HepG2 (cell line): Measurements from ENCODE around the gene POGLUT2. TPM values are rescaled to one million over a fixed set of nuclear protein-coding genes. Genes with fewer than 3 reads are reported as not detected.

Source experiments
- ATAC-seq: fragments of 200-7000 bp; cut with Tn5 transposase; 3 replicates; pipeline ENCODE4 v1.9.1; 2020; ENCODE audit warnings: mild to moderate bottlenecking, moderate library complexity
- BruUV-seq: library from RNA; stranded (reverse); fragments of 400-500 nt; replicated peaks from 2 replicates; lab custom pipeline; 2021; lab: Mats Ljungman, UMichigan
- CTCF ChIA-PET: fragments of 300-600 bp; formaldehyde crosslinking; extraction: SDS; loops from one replicate; lab custom pipeline; 2021; ENCODE audit warnings: low total read pairs, inconsistent platforms, low intra/inter-chr PET ratio; lab: Yijun Ruan, JAX
- POLR2A ChIA-PET: fragments of 350-600 bp; sonication (Branson Sonifier 250); formaldehyde crosslinking; loops from one replicate; lab custom pipeline; 2020; ENCODE audit warnings: antibody characterized with exemption, inconsistent platforms; lab: Yijun Ruan, JAX
- DNase-seq: peaks from one replicate; pipeline ENCODE4 v3.0.0-alpha.2; 2015; ENCODE audit warnings: low spot score
- FAIRE-seq: peaks from 3 replicates; lab custom pipeline; 2011; peaks lifted over from hg19 to GRCh38; lab: Jason Lieb, UNC
- H2AFZ ChIP-seq: one replicate; pipeline ENCODE4 v1.6.1; 2011; ENCODE audit warnings: low read length, inconsistent platforms
- H3K27ac ChIP-seq: fragments of 300-600 bp; 3 replicates; pipeline ENCODE4 v1.8.0; 2011; ENCODE audit warnings: mixed run types, mild to moderate bottlenecking, mixed read lengths, low read length, inconsistent platforms; ENCODE audit not compliant: insufficient read depth; ENCODE audit errors: extremely low read length
- H3K27me3 ChIP-seq, 2 experiments: fragments of 200-600 bp in 1 of 2; 2 replicates in 1 of 2; 3 replicates in 1 of 2; pipeline versions ENCODE4 v1.6.0 to v1.8.0; 2011; ENCODE audit warnings: low read length in 2 of 2, mild to moderate bottlenecking in 2 of 2, moderate library complexity in 2 of 2, inconsistent platforms in 1 of 2; ENCODE audit not compliant: insufficient read depth in 2 of 2, control insufficient read depth in 1 of 2
- H3K36me3 ChIP-seq, 2 experiments: fragments of 200-600 bp in 1 of 2; replicated peaks in 1 of 2; 2 replicates in 1 of 2; 3 replicates in 1 of 2; pipeline versions ENCODE4 v1.5.1 to v1.8.0; 2011; ENCODE audit warnings: low read length in 2 of 2, inconsistent platforms in 1 of 2; ENCODE audit not compliant: insufficient read depth in 2 of 2, control insufficient read depth in 1 of 2
- H3K4me1 ChIP-seq: 2 replicates; pipeline ENCODE4 v1.5.1; 2012; ENCODE audit warnings: low read length, inconsistent platforms; ENCODE audit not compliant: insufficient read depth
- H3K4me2 ChIP-seq: 2 replicates; pipeline ENCODE4 v1.6.0; 2011; ENCODE audit warnings: low read depth, low read length, inconsistent platforms
- H3K4me3 ChIP-seq, 3 experiments: fragments of 200-600 bp in 1 of 3; sonication (generic), shearing (Covaris generic) in 1 of 3; replicated peaks in 1 of 3; 2 replicates each; pipeline ENCODE4 v1.5.1; 2011 to 2016; ENCODE audit warnings: low read length in 3 of 3, inconsistent platforms in 2 of 3, low read depth in 2 of 3, mild to moderate bottlenecking in 2 of 3, control low read depth in 1 of 3, mixed read lengths in 1 of 3; ENCODE audit not compliant: insufficient read depth in 1 of 3
- H3K79me2 ChIP-seq: one replicate; pipeline ENCODE4 v1.6.1; 2011; ENCODE audit warnings: low read length, inconsistent platforms; ENCODE audit not compliant: insufficient read depth
- H3K9ac ChIP-seq: 2 replicates; pipeline ENCODE4 v1.6.0; 2011; ENCODE audit warnings: mild to moderate bottlenecking, low read depth, low read length, inconsistent platforms; ENCODE audit not compliant: insufficient read depth
- H3K9me3 ChIP-seq: 2 replicates; pipeline ENCODE4 v1.5.1; 2012; ENCODE audit warnings: mild to moderate bottlenecking, low read length
- H4K20me1 ChIP-seq: 2 replicates; pipeline ENCODE4 v1.6.0; 2011; ENCODE audit warnings: inconsistent platforms, mild to moderate bottlenecking, low read length, moderate library complexity; ENCODE audit not compliant: insufficient read depth
- EHMT2 ChIP-seq: fragments of 200-600 bp; sonication (generic); IDR thresholded peaks from 2 replicates; pipeline ENCODE4 v1.7.0; 2017; ENCODE audit warnings: antibody characterized with exemption, low read depth, low read length, borderline replicate concordance
- JDP2 ChIP-seq: sonication (generic); formaldehyde crosslinking; IDR thresholded peaks from 2 replicates; pipeline ENCODE4 v1.8.1; 2022; ENCODE audit warnings: missing genetic modification reagents, borderline replicate concordance
- MAF1 ChIP-seq: sonication (generic); formaldehyde crosslinking; IDR thresholded peaks from 2 replicates; pipeline ENCODE4 v1.5.0; 2020; ENCODE audit warnings: missing genetic modification reagents, borderline replicate concordance
- NRL ChIP-seq: sonication (generic); formaldehyde crosslinking; IDR thresholded peaks from 2 replicates; pipeline ENCODE4 v1.5.0; 2020; ENCODE audit warnings: missing genetic modification reagents, mild to moderate bottlenecking, moderate library complexity, borderline replicate concordance
- SAFB2 ChIP-seq: sonication (generic); formaldehyde crosslinking; IDR thresholded peaks from 2 replicates; pipeline ENCODE4 v1.5.1; 2020; ENCODE audit warnings: missing genetic modification reagents, low read depth, mild to moderate bottlenecking, borderline replicate concordance
- YY1 ChIP-seq: IDR thresholded peaks from 2 replicates; pipeline ENCODE4 v1.6.1; 2011; ENCODE audit warnings: low read length, low read depth, moderate library complexity, mild to moderate bottlenecking; ENCODE audit not compliant: insufficient read depth, insufficient replicate concordance
- ZBTB21 ChIP-seq: sonication (generic); formaldehyde crosslinking; IDR thresholded peaks from 2 replicates; pipeline ENCODE4 v1.4.0; 2020; ENCODE audit warnings: missing genetic modification reagents
- ZFP41 ChIP-seq: sonication (generic); formaldehyde crosslinking; IDR thresholded peaks from 2 replicates; pipeline ENCODE4 v1.4.0; 2020; ENCODE audit warnings: mild to moderate bottlenecking, missing genetic modification reagents, borderline replicate concordance
- ZNF10 ChIP-seq: sonication (generic); formaldehyde crosslinking; IDR thresholded peaks from 2 replicates; pipeline ENCODE4 v1.4.0; 2020; ENCODE audit warnings: mild to moderate bottlenecking, low read depth, missing genetic modification reagents, borderline replicate concordance
- ZNF296 ChIP-seq: sonication (generic); formaldehyde crosslinking; conservative IDR thresholded peaks from 2 replicates; pipeline ENCODE4 v1.5.0; 2020; ENCODE audit warnings: mild to moderate bottlenecking, missing genetic modification reagents
- ZNF616 ChIP-seq: sonication (generic); formaldehyde crosslinking; IDR thresholded peaks from 2 replicates; pipeline ENCODE4 v1.5.0; 2020; ENCODE audit warnings: low read depth, mild to moderate bottlenecking, missing genetic modification reagents
- WGBS: methylation state at CpG from one replicate; pipeline ENCODE4 v1.1.6; 2017; ENCODE audit warnings: low lambda C conversion rate; 5-methylcytosine and 5-hydroxymethylcytosine counted together
- in situ Hi-C: cut with HindIII; loops from 2 replicates; pipeline ENCODE4 v1.10.0; 2017; ENCODE audit warnings: low pct_unique_long_range_greater_than_20kb; ENCODE audit not compliant: extremely low pct_ligation_motif_present
- intact Hi-C: fragments of 100-400 bp; cut with micrococcal nuclease; formaldehyde crosslinking; loops from one replicate; pipeline ENCODE4 v1.10.0; 2022; ENCODE audit not compliant: unreplicated experiment
- polyA plus RNA-seq, 8 experiments: library from polyadenylated mRNA; depleted of rRNA in 3 of 8; stranded (reverse) in 7 of 8; unstranded in 1 of 8; fragments of >200 nt; fragmentation: Illumina TruSeq in 4 of 8; extraction: Trizol in 4 of 8; gene quantifications; 2 replicates each; pipeline versions ENCODE4 v1.2.1 to v1.2.3, GENCODE V29; 2011 to 2016; ENCODE audit warnings: low read depth in 4 of 8, missing spikeins in 1 of 8, mixed read lengths in 1 of 8; ENCODE audit not compliant: insufficient read depth in 1 of 8
- total RNA-seq, 5 experiments: library from RNA; depleted of rRNA; stranded (reverse); fragments of >200 nt; fragmentation: Illumina TruSeq; extraction: Trizol; gene quantifications; 2 replicates each; pipeline ENCODE4 v1.2.3, GENCODE V29; 2016; ENCODE audit warnings: low read depth in 1 of 5
- TF ChIP-seq, protein P1 (sequence below): sonication (generic); formaldehyde crosslinking; IDR thresholded peaks from 2 replicates; pipeline ENCODE4 v1.8.1; 2023; ENCODE audit warnings: mild to moderate bottlenecking, missing genetic modification reagents, borderline replicate concordance

POGLUT2 gene
- total and polyA plus RNA-seq, 2 of the 13 experiments (the other 11 are each of a cell fraction or from before 2014, with no cell fraction given) = 18.0 to 26.1 TPM

DNA sequence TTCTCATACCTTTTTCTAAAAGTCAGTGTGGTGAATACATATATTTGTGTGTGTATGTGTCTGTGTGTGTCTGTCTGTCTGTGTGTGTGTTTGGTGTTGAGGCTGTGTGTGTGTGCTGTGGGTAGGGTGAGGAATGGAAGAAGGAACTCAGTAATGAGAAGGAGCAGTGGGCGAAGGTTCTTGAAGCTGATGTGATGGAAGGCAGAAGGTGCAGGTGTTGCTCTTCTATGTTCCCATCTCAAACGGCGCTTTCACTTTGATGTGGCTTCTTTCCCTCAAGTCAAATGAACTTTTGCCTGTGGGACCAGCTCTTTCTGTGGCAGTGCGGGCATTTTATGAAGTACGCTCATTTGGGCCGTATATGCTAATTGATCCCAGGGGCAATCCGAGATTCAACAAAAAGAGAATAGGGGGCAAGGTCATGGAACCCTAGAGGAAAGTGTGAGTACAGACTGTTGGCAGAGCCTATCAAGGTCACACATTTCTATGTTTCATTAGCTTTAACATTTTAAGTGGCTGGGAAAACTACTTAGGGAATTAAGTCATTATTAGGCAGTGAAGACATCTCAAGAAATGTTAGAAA lies 15.3 kb upstream of the POGLUT2 start (continued):
- TF ChIP-seq ZNF296 (CRISPR knock-in tag) = no peak
- TF ChIP-seq NRL (CRISPR knock-in tag) = no peak
- TF ChIP-seq ZFP41 (CRISPR knock-in tag) = no peak

DNA sequence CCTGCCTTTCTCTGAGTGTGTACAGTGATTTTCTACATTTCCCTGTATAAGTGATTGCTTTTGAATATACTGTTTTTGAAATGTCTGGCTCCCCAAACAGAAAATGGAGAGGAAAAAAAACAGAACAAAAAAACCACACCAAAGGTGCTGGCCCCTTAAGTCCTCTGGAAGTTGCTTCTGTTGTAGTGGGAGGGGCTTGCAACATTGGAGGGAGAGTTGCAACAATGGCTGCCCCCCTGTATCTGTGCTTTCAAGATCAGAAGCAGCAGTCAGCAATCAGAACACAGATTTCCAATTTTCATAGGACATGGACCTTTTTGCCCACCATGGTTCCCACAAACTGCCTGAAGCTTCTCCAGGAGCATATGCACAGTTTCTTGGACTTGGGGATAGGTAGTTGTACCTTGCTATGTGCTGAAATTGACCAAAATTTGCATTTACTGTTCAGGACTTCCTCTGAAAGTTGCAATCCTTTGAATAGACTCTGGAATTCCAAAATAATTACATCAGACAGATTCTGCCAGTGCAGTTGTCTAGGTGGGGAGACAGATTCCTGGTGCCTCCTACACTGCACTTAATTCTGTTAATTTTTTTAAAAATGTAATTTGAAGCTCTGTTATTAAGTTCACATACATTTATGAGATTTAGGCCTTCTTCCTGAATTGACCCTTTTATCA lies 14.0 kb upstream of the POGLUT2 start:
- no peaks in the 10 kb centered on the region for H3K9me3 ChIP-seq
- no peak overlapping the region for H3K4me3 ChIP-seq
- ATAC-seq = no peak
- H3K27me3 ChIP-seq = no peaks in the 10 kb centered on the region
- H3K27ac ChIP-seq = no peak overlapping the region
- CTCF ChIA-PET = no interaction called here
- H3K79me2 ChIP-seq = peaks cover 28% of the 10 kb centered on the region
- BruUV-seq = no TSS peak
- in situ Hi-C loops (no loop called here), intact Hi-C loops (no loop called here)
- peaks cover 1 to 14% of the 10 kb centered on the region in 2 experiments; a peak in 3 of 5 replicates for H3K36me3 ChIP-seq
- H3K4me1 ChIP-seq = peaks cover 24% of the 10 kb centered on the region
- H4K20me1 ChIP-seq = 0 out of 2 replicates have a peak, but pooled peaks cover 5% of the 10 kb centered on the region
- H3K9ac ChIP-seq = no peak overlapping the region
- no peak overlapping the region for H3K4me2 ChIP-seq
- no peak for TF ChIP-seq JDP2 (CRISPR knock-in tag)
- peak; percentile 30 for TF ChIP-seq YY1
- POLR2A ChIA-PET = interaction anchor here (1.2 kb wide), 1 partner anchor 18 kb away, joined by 3 read pairs; no protein-coding TSS in a partner anchor
- no peak overlapping the region for H2AFZ ChIP-seq
- FAIRE-seq = no peak
- DNase-seq = no peak

DNA sequence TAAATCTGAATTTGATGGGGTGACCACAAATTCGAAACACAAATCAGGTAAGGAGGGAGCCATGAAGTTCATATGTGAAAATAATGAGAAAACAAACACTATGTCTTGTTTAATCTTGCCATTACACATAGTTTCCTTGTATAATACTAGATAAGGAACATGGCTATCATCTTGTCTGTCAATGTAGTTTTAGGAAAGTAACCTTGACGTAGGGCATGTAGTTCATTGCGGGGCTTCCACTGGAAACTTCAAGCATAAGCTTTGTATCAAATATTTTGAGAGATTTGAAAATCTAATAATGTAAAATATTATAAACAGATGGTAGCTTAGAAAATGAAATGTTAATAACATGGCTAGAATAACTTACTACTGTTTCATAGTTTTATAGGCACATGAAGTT lies 8.9 kb upstream of the POGLUT2 start:
- Histone ChIP-seq H3K79me2 (peaks cover 31% of the 10 kb centered on the region), H2AFZ (no peak overlapping the region), H3K36me3 (peaks cover 0 to 8% of the 10 kb centered on the region in 2 experiments; a peak in 3 of 5 replicates), H3K27me3 (no peaks in the 10 kb centered on the region), H3K9ac (no peak overlapping the region), H4K20me1 (no peaks in the 10 kb centered on the region), H3K4me3 (no peak overlapping the region), H3K27ac (no peak overlapping the region), H3K4me2 (no peak overlapping the region), H3K9me3 (no peaks in the 10 kb centered on the region), H3K4me1 (peaks cover 8% of the 10 kb centered on the region)
- CTCF ChIA-PET = no interaction called here
- DNase-seq = no peak
- POLR2A ChIA-PET = no interaction called here
- no peak for FAIRE-seq
- BruUV-seq = no TSS peak
- no peak for TF ChIP-seq ZBTB21 (CRISPR knock-in tag)
- TF ChIP-seq SAFB2 (CRISPR knock-in tag) = no peak
- no peak for TF ChIP-seq ZNF616 (CRISPR knock-in tag)
- TF ChIP-seq MAF1 (CRISPR knock-in tag) = no peak
- no peak for TF ChIP-seq ZNF10 (CRISPR knock-in tag)
- TF ChIP-seq, protein P1, sequence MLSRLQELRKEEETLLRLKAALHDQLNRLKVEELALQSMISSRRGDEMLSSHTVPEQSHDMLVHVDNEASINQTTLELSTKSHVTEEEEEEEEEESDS = no peak
- TF ChIP-seq EHMT2 = no peak
- in situ Hi-C loops (no loop called here), intact Hi-C loops (no loop called here)
- WGBS = 95% methylated on average over 3 of the region's 3 CpGs
- no peak for ATAC-seq
